GM18508 (cell line): Measurements from ENCODE around the gene LRBA.

Experiments used
- ATAC-seq: cut with Tn5 transposase; IDR thresholded peaks from one replicate; pipeline ENCODE4 v1.9.1; 2021; ENCODE audit warnings: moderate number of reproducible peaks; ENCODE audit not compliant: insufficient read depth, unreplicated experiment

LRBA gene

DNA sequence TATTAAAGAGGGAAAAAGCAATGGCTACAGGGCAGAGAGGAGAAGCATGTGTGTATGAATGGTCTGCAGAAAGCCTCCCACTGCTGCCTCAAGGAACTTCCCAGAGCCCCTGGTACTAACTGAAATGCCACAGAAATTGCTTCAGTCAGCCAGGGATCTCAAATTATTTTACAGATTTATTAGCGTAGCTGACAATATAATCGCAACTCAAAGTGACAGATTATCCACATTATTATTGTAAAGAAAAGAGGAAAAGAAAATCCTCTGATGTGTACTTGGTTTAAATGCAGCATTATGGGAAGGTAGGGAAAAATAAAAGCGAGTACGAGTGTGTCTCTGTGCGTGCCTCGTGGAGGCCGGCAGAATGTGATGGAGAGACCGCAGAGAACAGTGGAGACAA is 734.1 kb downstream of the LRBA start:
- ATAC-seq, result no peak

- no peak for ATAC-seq
These were observed 734.8 kb downstream of the LRBA start for GRCh38 chr4:150280081-150280895.

GRCh38 chr4:150278206-150278605 is 736.9 kb downstream of the LRBA start:
- no peak for ATAC-seq

DNA sequence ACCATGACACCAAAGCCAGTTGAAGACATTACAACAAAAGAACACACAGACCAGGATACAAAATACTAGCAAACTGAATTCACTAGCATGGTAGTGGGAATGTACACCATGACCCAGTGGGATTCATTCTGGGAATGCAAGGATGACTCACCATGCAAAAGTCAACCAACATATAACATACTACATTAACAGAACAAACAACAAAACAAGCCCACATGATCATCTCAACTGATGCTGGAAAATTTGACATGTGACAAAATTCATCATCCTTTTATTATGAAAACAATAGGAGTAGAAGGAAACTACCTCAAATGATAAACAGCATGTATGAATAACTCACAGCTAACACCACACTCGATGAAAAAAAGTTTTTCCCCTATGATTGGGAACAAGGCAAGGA is 746.6 kb downstream of the LRBA start:
- no peak for ATAC-seq

DNA sequence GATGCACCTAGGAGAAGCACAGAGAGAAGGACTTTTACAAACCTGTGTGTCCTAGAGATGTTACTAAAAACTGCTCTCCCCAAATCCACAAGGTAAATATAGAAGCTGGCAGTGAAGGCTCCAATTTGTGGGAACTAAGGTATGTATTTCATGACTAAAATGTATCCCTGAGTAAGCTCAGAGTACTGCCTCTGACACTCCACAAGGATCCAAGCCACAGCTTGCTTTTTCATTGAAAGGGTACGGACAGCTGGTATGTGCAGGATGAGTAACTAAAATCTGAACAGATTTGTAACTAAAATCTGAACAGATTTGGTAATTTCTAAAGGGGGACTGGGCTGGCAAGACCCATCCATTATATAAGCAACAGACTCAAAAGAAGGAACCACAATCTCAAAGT is 749.3 kb downstream of the LRBA start:
- ATAC-seq, result no peak

DNA sequence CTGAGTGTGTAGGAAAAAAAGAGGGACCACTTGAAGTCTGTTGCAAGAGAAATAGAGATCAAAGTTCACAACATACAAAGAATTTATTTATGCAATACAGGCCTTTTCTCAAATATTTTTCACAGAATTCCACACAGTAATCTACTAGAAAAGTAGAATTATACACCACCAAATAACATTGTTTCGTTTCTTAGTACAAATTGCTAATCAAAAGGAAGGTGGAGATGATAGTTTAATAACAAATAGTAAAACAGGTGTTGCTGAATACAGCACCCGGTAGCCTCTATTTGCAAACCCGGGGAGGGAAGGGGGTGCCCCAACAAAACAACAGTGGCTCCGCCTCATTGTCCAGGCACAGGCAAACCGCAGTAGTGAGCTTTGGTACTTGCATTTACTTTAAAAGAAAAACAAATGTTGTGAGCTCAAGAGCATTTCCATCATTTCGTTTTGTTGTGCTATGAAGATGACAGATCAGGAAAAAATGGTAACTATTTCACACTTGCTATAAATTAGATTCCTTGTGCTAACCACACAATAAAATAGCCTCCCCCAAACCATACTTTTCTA is 750.4 kb downstream of the LRBA start:
- ATAC-seq, result no peak

DNA sequence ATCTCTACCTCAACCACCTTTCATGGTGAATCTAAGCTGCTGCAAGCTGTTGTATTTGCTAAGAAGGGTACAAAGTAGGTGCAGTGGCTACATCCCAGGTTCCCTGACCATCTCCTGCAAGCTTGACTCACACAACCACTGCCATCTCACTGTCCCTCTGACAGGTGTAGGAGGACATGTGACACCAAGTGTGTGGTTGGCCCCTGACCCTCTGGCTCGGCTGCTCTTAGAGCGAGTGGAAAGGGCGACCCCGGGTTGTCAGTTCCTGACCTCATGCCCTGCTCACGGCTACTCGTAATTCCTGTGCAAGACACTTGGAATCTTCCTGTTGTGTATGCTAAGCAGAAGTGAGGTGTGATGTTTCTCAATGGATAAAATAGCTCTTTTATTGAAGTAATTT is 752.5 kb downstream of the LRBA start:
- ATAC-seq, result no peak

DNA sequence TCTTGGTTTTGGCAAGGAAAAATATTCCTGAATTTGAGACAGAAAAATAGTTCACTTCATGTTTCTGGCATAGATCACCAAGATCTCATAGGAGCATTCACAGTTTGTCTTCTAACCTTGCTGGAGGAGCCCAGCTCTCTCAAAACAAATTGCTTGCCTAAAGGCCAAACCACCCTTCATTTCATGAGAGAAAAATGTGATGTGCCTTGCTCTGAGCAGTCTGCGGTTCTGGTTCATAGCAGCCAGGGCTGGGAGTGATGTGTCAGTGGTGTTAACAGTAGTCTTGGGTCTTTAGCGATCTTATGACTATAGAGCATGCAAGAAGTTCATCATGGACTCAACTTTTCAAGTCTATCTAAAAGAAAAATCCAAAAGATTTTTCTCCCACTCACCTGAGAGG is 753.5 kb downstream of the LRBA start:
- no peak for ATAC-seq

- no peak for ATAC-seq
These were observed 755.1 kb downstream of the LRBA start for GRCh38 chr4:150259861-150260567.

- ATAC-seq, result no peak
These were observed 756.5 kb downstream of the LRBA start for GRCh38 chr4:150258569-150258968.

DNA sequence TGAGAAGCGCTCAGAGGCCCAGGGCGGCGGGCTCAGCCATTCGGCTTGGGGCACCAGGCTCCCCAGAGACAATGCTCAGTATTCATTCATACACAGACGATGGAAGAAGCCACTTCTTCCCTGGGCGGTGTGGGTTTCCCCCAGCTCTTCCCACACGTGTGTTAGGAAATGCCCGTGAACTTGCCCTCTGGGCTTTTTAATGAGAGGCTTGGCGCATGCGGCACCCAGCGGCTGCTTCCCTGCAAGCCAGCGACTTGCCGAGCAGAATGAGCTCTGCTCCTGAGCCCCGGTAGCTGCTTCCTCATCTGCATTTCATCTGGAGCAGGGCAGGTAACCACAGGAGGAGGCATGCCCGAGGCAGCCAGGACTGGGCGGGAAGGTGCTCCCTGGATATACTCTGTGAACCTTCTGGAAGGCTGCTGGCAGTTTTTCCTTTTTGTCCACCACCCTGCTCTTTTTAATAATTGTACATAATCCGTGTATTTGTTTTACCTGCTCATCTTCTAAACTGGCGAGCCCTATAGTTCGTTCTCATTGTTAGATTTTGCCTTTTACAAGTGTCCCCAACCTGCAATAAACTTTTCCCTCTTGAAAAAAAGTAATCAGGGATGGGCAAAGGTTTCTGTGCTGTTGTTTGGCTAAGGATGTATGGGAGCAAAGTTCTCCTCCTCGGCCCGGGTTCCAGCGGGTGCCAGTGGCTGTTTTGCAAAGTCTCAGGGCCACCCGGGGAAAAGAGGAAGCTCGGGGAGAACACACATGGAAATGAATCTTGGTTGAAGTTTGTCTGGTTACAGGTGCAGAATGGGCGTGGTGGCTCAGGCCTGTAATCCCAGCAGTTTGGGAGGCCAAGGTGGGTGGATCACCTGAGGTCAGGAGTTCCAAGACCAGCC is 758.0 kb downstream of the LRBA start:
- no peak for ATAC-seq

- ATAC-seq, result no peak
These were observed 758.9 kb downstream of the LRBA start for GRCh38 chr4:150256225-150256620.

- ATAC-seq, result no peak
These were observed 759.4 kb downstream of the LRBA start for GRCh38 chr4:150255610-150256224.

DNA sequence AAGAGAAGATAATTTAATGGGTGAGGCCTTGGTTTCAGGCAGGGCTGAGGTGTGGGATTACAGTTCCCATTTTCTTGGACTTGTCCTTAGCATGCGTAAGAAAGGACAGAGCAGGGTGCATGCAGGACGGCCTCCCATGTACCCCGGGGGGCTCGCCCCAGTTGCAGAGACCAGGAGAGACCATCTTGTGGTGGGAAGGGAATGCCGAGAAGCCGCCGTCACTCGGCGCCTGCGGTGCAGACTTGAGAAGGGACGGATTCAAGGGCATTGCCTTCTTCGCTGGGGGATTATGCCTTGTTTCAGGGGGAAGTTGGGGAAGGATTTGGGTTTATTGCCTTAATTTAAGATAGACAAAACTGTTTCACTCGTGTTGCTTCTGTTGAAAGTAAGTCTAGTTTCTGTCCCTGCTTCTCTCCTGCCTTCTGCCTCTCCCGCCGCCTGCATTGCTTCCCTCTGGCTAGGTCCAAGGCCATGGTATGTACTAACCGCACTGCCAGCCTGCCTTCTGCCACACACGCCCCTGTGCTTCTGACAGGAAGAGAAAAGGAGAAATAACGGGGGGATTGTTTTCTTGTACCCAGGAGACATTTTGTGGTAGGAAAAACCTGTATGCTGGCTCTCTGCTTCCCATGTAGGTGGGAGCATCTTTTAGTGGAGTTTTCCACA is 761.0 kb downstream of the LRBA start:
- ATAC-seq, result no peak

- ATAC-seq, result no peak
These were observed 761.7 kb downstream of the LRBA start for GRCh38 chr4:150253416-150253815.

DNA sequence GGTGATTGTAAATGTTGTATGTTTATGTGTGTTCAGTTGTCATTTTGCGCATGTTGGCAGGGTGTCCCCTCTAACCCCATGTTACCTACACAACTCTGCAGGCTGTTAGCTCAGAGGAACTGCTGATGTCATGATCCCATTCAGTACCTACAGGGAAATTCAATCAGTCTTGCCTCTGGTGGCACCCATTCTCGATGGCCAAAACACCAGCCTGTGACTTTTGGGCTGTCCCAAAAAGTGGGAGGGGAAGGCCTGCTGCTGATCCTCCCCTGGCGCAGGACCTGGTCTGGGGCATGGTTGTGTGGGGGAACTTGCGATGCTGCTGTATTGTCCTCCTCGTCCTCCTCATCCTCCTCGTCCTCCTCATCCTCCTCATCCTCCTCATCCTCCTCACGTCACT is 762.3 kb downstream of the LRBA start:
- no peak for ATAC-seq

- ATAC-seq, result no peak
These were observed 762.8 kb downstream of the LRBA start for GRCh38 chr4:150252306-150252705.

DNA sequence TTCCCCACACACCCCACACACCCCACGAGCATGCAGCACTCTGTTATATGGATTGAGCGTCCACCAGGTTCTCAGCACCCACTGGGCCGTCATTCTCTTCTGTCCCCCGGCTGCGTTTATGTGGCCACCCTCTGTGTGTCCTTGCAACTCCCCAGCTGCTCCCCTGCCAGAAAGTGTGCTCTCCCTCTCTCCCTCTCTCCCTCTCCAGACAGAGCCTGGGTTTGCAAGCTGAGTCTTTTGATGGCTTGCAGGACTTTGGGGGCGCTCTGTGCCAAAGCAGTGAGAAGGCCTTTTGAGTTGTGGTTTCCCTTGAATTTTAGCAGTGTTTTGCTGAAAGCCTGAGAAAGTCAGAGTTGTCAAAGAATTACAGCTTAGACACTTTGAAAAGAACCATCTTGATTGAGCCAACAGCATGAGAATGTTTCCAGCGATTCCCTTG is 763.3 kb downstream of the LRBA start:
- ATAC-seq, result no peak

DNA sequence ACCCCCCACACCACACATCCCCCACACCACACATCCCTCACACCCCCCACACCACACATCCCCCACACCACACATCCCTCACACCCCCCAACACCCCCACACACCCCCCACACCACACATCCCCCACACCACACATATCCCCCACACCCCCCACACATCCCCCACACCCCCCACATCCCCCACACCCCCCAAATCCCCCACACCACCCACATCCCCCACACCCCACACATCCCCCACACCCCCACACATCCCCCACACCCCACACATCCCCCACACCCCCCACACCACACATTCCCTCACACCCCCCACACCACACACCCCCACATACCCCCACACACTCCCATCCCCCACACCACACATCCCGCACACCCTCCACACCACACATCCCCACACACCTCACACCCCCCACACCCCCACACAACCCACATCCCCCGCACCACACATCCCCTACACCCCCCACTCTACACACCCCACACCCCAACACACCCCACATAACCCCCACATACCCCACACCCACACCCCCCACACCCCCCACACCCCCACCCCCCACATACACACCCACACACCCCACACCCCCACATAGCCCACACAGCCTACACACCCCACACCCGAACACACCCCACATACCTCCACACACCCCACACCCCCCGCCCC is 764.0 kb downstream of the LRBA start:
- no peak for ATAC-seq
